Activated naive CD4-positive, alpha-beta T cell treated with anti-CD3 and anti-CD28 coated beads, Interleukin-2, amount 50 U/mL, for 24 hours (primary cell): ENCODE measurements around the gene LAMC3.
"Not testable (repeated sequence)": the region's sequence is repeated elsewhere in the genome, so short reads cannot be mapped to it uniquely, and the experiment has no call there.

Experiments
- H3K27ac Mint-ChIP-seq: one replicate; pipeline ENCODE4 v1.8.0; 2021; ENCODE audit warnings: mild to moderate bottlenecking, mixed read lengths
- H3K27me3 Mint-ChIP-seq: one replicate; pipeline ENCODE4 v1.8.0; 2021; ENCODE audit warnings: mixed read lengths
- H3K36me3 Mint-ChIP-seq: one replicate; pipeline ENCODE4 v1.8.0; 2021; ENCODE audit warnings: mixed read lengths
- H3K4me1 Mint-ChIP-seq: one replicate; pipeline ENCODE4 v1.8.0; 2021; ENCODE audit warnings: mixed read lengths
- H3K4me3 Mint-ChIP-seq: one replicate; pipeline ENCODE4 v1.8.0; 2021; ENCODE audit warnings: mild to moderate bottlenecking, mixed read lengths
- H3K9me3 Mint-ChIP-seq: one replicate; pipeline ENCODE4 v1.8.0; 2021; ENCODE audit warnings: mixed read lengths

Gene LAMC3

DNA sequence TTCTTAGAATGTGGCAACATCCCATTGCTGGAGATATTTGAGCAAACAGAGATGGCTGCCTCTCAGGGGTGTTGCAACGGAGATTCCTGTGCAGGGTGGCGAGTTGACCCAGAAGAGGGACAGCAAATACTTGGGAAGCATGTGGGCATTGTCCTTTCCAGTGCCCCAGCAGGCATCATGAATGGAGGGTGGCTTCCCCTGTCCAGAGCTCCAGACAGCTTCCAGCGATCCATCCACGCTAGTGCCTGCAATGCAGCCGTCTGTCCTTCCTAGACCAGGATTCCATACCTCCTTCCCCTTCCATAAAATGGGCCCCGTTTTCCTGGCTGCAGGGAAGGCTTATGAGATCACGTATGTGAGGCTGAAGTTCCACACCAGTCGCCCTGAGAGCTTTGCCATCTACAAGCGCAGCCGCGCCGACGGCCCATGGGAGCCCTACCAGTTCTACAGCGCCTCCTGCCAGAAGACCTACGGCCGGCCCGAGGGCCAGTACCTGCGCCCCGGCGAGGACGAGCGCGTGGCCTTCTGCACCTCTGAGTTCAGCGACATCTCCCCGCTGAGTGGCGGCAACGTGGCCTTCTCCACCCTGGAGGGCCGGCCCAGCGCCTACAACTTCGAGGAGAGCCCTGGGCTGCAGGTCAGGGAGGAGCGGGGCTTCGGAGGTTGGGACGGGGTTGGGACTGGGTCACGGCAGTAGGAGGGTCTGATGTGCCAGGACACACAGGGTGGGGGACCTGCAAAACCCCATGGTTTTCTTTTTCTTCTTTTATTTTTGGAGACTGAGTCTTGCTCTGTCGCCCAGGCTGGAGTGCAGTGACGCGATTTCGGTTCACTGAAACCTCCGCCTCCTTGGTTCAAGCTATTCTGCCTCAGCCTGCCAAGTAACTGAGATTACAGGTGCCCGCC lies 17.2 kb downstream of the LAMC3 start:
- no peaks in the 10 kb centered on the region for H3K9me3 Mint-ChIP-seq

DNA sequence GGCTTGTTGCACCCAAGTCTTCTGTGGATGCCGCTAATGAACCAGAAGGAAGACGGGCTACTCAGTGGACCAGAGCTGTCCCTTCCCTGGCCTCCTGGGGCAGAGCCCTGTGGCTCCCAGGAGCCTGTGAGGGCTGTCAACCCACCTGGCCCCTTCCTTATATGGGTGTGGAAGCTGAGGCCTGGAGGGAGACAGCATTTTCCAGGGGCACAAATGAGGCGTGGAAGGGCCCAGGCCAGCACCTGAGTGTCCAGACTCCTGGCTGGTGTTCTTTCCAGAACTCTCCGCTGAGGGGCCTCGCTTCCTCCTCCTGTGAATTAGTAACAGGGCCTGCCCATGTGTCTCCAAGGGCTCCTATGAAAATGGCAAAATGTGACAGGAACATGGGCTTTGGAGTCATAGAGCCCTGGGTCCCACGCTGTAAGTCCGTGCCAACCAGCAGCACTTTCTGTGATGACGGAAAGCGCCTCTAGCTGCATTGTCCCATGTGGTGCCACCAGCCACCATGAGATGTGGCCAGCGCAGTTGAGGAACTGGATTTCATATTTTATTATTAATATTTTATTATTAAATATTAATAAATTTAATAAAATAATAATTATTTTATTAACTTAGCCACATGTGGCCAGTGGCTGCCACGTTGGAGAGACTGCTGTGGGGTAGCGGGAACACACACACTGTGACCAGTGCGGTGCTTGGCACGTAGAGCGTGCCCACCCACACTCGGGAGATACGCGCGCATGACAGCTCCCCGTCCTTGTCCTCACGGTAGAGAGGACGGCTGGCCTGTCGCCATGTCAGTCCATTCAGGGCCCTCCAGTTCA lies 18.3 kb downstream of the LAMC3 start:
- H3K4me1 Mint-ChIP-seq: no peaks in the 10 kb centered on the region
- H3K36me3 Mint-ChIP-seq: no peaks in the 10 kb centered on the region
- H3K9me3 Mint-ChIP-seq: no peaks in the 10 kb centered on the region
- H3K27ac Mint-ChIP-seq: no peak overlapping the region
- H3K27me3 Mint-ChIP-seq: no peaks in the 10 kb centered on the region
- H3K4me3 Mint-ChIP-seq: no peak overlapping the region

More for the DNA sequence above, 17.2 kb downstream of the LAMC3 start:
- Mint-ChIP-seq H3K4me3 (no peak overlapping the region), H3K27me3 (no peaks in the 10 kb centered on the region), H3K4me1 (no peaks in the 10 kb centered on the region), H3K36me3 (no peaks in the 10 kb centered on the region), H3K27ac (no peak overlapping the region)

DNA sequence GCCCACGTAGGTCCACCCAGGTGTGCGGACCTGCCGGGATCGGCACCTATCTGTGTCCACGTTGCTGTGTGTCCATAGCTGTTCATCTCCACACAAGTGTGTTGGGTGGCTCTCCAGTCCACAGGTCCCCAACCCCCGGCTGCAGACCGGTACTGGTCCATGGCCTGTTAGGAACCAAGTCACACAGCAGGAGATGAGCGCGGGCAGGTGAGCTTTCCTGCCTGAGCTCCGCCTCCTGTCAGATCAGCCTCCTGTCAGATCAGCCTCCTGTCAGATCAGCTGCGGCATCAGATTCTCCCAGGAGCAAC lies 18.9 kb downstream of the LAMC3 start:
- Mint-ChIP-seq H3K4me1 (no peaks in the 10 kb centered on the region), H3K9me3 (no peaks in the 10 kb centered on the region), H3K27ac (no peak overlapping the region), H3K36me3 (no peaks in the 10 kb centered on the region), H3K4me3 (no peak overlapping the region), H3K27me3 (no peaks in the 10 kb centered on the region)

DNA sequence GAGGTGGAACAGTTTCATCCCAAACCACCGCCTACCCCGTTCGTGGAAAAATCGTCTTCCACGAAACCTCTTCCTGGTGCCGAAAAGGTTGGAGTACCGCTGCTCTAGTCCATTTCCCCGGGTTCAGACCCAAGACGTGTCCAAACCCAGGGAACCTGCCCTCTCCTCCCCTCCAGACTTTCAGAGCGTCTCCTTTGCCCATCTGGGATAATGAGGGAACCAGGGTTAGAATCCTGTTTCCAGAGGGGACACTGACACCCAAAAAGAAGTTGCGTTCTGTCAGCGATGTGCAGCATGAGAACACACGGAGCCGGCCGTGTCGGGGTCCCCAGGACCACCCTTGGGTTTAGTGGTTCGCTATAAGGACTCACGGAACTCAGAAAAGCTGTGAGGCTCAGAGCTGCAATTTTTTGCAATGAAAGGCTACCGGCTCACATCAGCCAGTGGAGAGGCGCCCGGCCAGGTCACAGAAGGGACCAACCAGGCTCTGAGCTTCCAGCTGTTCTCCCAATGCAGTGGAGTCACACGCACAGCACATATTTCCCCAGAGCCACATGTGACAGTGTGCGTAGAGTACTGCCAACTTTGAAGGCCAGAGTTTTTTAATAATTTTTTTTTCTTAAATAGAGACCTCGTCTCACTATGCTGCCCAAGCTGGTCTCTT lies 19.4 kb downstream of the LAMC3 start:
- Mint-ChIP-seq H3K4me1 (no peaks in the 10 kb centered on the region), H3K27me3 (peaks cover 1% of the 10 kb centered on the region), H3K9me3 (no peaks in the 10 kb centered on the region), H3K4me3 (no peak overlapping the region), H3K36me3 (no peaks in the 10 kb centered on the region), H3K27ac (no peak overlapping the region)

DNA sequence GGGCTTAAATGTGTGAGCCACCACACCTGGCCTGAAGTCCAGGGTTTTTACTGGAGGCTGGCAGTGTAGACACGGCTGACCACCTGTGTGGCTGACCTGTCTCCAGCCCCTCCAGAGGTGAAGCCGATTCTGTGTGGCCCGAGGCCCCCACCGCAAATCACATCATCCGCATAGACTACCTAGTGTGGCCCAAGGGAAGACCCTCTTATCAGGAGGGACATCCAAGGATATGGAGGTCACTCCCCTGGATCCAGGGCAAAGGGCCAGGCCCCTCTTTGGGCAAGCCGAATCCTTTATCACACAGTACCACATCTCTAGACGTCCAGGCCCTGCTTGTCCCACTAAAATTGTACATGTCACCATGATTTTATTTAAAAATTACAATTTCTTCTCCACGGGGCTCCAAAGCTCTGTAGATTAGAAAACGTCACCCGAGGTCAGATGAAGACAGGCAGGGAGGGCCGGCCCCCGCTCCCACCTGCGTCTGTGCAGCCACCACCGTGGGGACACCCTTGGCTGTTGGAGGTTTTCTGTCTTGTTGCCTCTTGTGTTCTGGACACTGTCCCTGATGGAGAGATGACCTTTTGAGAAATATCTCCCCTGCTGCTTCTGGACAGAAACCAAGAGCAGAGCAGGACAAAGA lies 20.1 kb downstream of the LAMC3 start:
- Mint-ChIP-seq H3K4me3 (no peak overlapping the region), H3K36me3 (no peaks in the 10 kb centered on the region), H3K4me1 (no peaks in the 10 kb centered on the region), H3K27me3 (peaks cover 1% of the 10 kb centered on the region), H3K9me3 (no peaks in the 10 kb centered on the region), H3K27ac (no peak overlapping the region)

DNA sequence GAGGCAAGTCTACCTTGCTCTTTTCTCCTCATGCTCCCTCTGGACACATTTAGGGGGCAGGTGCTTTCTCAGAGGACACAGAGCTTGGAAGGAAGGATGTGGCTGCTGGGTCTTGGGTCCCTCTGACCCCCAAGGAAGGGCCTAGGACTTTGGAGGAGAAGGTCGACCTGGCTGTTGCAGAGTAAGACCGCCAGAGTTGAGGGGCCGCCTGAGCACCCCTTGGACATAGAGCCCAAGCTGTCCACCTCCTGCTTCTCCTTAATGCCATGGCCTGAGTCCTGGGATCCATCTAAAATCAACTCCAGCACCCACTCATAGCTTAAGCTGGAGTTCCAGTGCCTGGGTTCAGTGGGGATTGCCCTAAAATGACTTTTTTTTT lies 20.6 kb downstream of the LAMC3 start:
- H3K4me1 Mint-ChIP-seq: no peaks in the 10 kb centered on the region
- no peaks in the 10 kb centered on the region for H3K36me3 Mint-ChIP-seq
- H3K27me3 Mint-ChIP-seq: peaks cover 1% of the 10 kb centered on the region
- no peak overlapping the region for H3K27ac Mint-ChIP-seq
- no peak overlapping the region for H3K4me3 Mint-ChIP-seq
- no peaks in the 10 kb centered on the region for H3K9me3 Mint-ChIP-seq

DNA sequence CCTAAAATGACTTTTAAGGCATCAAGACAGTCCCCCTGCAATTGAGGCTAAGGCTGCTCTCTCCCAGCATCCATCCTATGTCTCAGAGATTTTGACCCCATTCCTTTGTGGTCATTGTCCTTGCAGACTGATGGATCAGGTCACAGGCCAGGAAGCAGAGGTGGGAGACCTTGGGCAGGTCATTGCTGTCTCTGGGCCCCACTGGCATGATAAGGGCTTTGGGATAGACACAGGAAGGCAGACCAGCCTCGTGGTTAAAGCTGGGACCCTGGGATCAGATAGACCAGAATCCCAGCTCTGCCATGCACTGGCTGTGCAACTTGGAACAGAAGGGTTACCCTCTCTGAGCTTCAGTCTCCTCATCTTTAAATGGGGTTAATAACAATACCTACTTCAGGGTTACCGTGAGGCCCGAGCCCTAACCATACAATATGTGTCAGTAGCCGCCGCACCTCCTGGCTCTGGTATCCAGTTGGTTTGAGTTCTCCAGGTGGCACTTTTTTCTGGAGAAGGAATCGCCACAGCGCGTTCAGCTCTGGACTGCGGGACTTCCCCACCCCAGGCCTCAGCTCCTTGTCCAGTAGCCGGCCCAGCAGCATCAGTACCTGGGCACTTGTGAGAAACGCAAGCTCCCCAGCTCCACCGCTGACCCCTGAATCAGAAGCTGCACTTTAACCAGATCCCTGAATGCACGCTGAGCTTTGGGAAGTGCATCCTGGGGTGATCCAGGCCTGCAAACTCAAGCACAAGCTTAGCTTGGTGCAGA lies 21.4 kb downstream of the LAMC3 start:
- H3K4me1 Mint-ChIP-seq: no peaks in the 10 kb centered on the region
- no peaks in the 10 kb centered on the region for H3K9me3 Mint-ChIP-seq
- no peaks in the 10 kb centered on the region for H3K36me3 Mint-ChIP-seq
- peaks cover 1% of the 10 kb centered on the region for H3K27me3 Mint-ChIP-seq
- no peak overlapping the region for H3K27ac Mint-ChIP-seq
- H3K4me3 Mint-ChIP-seq: no peak overlapping the region

DNA sequence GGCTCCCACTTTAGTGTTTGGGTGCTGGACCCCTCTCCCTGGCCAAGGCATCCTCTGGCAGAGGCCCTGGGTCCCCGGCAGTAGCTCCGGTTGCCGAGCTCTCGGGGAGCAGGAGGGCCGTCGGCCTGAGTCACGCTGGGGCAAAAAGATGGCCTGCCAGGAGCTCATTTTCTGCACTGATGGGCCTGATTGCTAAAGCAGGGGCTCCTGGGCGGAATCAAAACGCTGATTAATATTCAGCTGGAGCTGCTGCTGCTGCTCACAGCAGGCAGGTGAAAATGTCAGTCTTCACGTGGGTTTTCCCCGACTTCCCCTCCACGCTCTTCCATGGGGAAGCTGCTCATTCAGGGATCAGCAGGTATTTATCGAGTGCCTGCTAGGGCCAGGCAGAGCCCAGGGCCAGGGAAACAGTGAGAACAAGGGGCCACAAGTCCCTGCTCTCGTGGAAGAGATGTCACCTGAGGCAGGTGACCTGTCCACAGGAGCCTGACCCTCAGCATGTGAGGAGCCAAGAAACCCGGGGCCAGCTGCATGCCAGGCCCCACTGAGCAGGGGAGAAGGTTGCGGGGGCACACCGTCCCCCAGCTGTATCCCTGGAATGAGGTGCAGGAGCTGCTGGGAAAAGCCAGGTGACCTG lies 22.1 kb downstream of the LAMC3 start:
- H3K4me3 Mint-ChIP-seq: no peak overlapping the region
- H3K27ac Mint-ChIP-seq: no peak overlapping the region
- H3K4me1 Mint-ChIP-seq: no peaks in the 10 kb centered on the region
- no peaks in the 10 kb centered on the region for H3K36me3 Mint-ChIP-seq
- H3K9me3 Mint-ChIP-seq: no peaks in the 10 kb centered on the region
- H3K27me3 Mint-ChIP-seq: peaks cover 1% of the 10 kb centered on the region

DNA sequence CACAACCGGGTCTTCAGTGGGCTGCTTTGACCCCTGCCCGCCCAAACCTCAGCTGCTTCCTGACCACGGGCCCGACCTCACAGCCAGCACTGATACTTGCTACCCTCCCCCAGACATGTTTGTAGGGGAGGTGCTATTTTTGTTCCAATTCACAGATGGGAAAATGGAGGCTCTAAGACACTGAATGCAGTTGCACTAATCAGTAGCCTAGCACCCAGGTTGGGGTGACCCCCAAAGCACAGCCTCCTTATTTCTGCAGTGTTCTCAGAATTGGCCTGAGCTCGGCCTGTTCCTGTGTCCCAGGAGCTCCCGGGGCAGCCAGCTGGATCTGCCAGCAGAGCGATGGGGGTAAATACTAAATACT lies 22.6 kb downstream of the LAMC3 start:
- no peak overlapping the region for H3K27ac Mint-ChIP-seq
- H3K4me3 Mint-ChIP-seq: no peak overlapping the region
- peaks cover 1% of the 10 kb centered on the region for H3K27me3 Mint-ChIP-seq
- no peaks in the 10 kb centered on the region for H3K9me3 Mint-ChIP-seq
- no peaks in the 10 kb centered on the region for H3K36me3 Mint-ChIP-seq
- H3K4me1 Mint-ChIP-seq: no peaks in the 10 kb centered on the region

DNA sequence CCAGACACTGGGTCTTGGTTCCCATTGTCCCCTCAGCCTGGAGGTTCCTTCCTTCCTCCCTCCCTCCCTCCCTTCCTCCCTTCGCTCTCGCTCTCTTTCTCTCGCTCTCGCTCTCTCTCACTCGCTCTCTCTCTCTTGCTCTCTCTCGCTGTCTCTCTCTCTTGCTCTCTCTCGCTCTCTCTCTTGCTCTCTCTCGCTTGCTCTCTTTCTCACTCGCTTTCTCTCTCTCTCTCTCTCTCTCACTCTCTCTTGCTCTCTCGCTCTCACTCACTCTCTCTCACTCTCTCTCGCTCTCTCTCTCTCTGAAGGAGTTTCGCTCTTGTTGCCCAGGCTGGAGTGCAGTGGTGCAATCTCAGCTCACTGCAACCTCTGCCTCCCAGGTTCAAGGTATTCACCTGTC lies 23.4 kb downstream of the LAMC3 start:
- no peaks in the 10 kb centered on the region for H3K4me1 Mint-ChIP-seq
- H3K9me3 Mint-ChIP-seq: no peaks in the 10 kb centered on the region
- no peaks in the 10 kb centered on the region for H3K36me3 Mint-ChIP-seq
- H3K27me3 Mint-ChIP-seq: peaks cover 1% of the 10 kb centered on the region
- H3K4me3 Mint-ChIP-seq: no peak overlapping the region
- H3K27ac Mint-ChIP-seq: no peak overlapping the region

DNA sequence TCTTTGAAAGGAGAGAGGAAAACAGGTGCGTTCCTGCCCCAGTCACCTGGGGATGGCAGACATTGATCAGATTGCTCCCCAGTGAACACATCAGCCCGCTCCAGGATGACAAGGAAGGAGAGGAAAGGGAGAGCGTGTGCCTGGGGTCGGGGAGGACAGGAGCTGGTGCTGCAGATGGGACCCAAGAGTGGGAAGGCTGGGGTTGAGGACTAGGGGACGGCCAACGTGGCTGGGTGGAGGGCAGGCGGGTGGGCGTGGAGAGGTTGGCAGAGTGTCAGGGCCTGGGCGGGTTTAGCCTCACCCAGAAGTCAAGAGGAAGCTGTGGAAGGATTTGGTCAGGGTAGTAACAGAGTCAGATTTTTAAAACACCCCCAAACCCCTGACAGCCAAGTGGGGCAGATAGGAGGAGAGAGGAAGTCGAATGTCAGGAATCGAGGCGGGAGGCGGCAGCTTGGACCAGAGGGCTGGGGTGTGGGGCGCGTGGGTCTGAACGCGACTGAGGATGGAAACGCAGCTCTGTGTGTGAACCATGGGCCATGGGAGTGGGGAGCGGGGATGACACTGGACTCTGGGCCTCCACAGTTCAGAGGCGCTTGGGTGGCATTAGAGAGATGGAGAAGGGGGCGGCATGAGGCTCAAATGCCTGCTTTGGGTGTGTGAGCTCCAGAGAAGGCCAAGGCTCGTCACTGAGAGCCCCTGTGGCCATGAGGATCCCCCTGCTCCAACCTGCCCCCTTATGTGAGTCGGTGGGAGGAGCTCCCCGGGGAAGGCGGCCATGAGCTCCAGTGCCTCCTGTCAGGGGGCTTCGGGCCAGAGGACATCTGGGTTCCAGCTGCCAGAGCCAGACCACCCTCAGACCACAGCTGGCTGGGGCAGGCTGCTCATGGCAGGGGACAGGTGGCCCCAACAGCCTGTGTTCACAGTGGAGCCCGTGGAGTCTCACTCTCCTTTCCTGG lies 24.6 kb downstream of the LAMC3 start:
- H3K4me3 Mint-ChIP-seq: no peak overlapping the region
- H3K36me3 Mint-ChIP-seq: no peaks in the 10 kb centered on the region
- no peaks in the 10 kb centered on the region for H3K4me1 Mint-ChIP-seq
- H3K9me3 Mint-ChIP-seq: no peaks in the 10 kb centered on the region
- peak overlapping the region; percentile 64 for H3K27ac Mint-ChIP-seq
- H3K27me3 Mint-ChIP-seq: peaks cover 1% of the 10 kb centered on the region

DNA sequence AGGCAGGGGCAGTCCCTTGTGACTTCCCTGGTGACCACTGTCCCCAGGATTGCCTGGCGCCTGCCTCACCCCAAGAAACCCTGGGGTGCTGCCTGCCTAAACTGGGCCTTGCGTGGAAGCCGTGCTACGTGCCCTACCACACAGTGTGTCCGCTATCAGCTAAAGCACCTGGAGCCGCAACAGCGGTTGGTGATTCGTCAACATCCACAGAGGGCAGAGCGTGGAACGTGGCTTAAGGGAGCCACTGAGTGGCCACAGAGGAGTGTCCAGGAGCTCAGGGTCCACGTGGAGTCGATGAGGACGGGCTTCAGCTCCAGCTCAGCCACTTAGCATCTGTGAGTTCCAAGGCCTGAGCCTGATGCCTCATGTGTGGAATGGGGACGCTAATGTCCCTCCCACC lies 25.3 kb downstream of the LAMC3 start:
- Mint-ChIP-seq H3K27ac (no peak overlapping the region), H3K4me1 (no peaks in the 10 kb centered on the region), H3K36me3 (no peaks in the 10 kb centered on the region), H3K27me3 (peaks cover 1% of the 10 kb centered on the region), H3K4me3 (no peak overlapping the region), H3K9me3 (no peaks in the 10 kb centered on the region)

DNA sequence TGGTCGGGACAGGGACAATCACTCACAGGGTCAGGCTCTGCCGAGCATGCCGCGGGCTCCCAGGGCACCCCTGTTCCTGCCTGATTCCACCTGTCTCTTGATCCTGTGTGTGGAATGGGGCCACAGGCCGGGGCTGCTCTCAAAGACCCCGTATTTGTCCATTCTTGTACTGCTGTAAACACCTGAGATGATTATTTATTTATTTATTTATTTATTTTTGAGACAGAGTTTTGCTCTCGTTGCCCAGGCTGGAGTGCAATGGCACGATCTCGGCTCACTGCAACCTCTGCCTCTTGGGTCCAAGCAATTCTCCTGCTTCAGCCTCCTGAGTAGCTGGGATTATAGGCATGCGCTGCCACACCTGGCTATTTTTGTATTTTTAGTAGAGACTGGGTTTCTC lies 25.8 kb downstream of the LAMC3 start:
- not testable (repeated sequence) for H3K27me3 Mint-ChIP-seq, H3K4me3 Mint-ChIP-seq, H3K9me3 Mint-ChIP-seq, H3K36me3 Mint-ChIP-seq, H3K27ac Mint-ChIP-seq, H3K4me1 Mint-ChIP-seq

DNA sequence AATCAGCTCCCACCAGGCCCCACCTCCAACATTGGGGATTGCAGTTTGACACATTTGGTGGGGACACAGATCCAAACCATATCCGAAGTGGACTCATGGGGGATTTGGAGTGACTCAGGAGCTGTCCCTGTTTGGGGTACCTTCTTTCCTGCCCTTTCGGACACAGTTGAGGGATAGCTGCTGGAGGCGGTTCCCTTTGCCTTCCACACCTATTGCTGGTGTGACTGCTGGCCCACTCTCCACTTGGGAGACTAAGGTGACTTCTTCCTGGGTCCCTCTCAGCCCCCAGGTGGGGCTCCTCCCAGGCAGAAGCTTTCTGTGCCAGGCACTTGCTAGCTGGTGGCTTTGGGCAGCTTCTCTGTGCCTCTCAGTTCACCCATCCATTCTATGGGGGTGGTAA lies 26.6 kb downstream of the LAMC3 start:
- Mint-ChIP-seq H3K9me3 (no peaks in the 10 kb centered on the region), H3K4me1 (no peaks in the 10 kb centered on the region), H3K4me3 (no peak overlapping the region), H3K27me3 (peaks cover 1% of the 10 kb centered on the region), H3K36me3 (no peaks in the 10 kb centered on the region), H3K27ac (no peak overlapping the region)
